ENCODE data around the gene DLG4.
A peak's percentile ranks its signal among the peaks of the same experiment; 100 is the strongest.

The DLG4 gene

DNA sequence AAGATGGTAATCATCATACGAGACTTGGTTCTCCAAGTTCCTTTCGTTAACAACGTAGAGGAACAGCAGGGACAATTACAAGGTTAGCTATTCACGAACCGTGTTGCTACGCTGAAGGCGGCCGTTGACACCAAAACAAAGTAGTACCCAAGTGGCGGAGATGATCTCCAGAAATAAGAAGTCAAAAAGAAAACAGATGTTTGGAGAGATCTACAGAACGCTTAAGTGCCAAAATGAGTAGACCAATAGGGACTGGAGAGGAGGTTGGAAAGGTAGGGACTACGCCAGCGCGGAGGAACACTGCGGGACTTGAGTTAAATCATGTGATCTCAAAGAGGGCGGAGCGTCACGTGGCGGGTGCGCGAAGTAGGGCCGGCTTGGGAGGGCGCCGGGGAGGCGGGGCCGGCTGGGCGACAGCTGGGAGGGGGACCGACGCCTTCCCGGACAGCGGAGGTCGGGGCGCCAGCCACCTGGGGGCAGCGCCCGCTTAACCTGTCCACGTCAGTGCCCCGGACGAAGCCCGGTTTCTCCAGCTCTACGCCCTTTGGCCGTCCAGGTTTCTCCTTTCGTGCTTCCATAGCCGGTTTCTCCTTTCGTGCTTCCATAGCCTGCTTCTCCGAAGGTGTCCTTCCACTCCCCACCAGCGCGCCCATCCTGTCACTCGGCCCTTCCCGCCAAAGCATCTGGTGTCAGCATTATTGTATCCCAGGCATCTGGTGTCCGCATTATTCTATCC lies 23.2 kb upstream of the DLG4 start:
- Histone ChIP-seq H3K4me1 (ENCODE audit: control insufficient read depth, insufficient read depth, low read length) (peaks cover 11% of the 10 kb centered on the region), H3K36me3 (ENCODE audit: control insufficient read depth, insufficient read depth, low read length) (peaks cover 25% of the 10 kb centered on the region), H3K4me3 (ENCODE audit: low read length) (peak overlapping the region; percentile 84), H3K27ac (ENCODE audit: low read depth, low read length) (peak overlapping the region; percentile 98), H3K27me3 (ENCODE audit: control insufficient read depth, insufficient read depth, low read length) (no peaks in the 10 kb centered on the region), H3K9ac (ENCODE audit: low read length) (peak overlapping the region; percentile 88)

DNA sequence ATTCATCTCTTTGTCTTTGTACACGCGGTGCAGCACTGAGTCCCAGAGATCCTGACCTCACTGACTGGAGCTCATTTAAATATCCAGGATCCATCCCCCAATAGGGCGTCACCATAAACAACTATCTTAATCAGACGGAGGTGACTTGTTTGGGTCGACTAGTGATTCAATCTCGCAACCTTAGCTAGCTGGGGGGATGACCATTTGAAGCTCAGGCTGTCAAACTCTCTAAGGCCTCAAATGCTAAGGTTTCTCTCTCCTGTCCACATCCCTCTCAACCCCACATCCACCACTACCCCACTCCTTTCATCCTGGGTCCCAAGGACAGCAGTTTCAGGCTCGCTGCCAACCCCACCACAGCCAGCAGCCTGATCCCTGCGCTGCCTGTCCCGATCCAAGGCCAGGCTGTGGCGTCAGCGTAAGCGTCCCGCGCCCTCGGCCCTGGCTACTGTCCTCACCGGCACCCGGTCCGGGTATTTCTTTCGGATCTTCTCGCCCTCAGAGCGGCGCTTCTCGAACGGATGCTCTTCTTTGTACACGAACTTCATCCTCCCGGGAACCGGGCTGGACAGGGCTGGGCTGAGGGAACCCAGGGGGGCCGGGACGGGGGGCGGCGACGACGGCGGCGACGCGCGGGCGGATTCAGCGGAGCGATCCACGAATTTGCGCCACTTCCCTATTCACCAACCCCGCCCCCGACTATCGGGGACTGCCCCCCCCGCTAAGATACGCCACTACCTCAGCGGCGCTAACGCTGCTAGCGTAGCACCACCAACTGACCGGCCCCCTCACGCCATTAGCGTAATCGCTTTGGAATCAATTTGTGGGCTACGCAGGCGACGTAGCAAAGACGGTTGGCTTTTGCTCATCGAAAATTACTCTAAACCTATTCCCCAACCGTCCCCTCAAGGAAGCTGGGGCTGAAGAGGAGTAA lies 22.4 kb upstream of the DLG4 start, which contains the start of gene GABARAP:
GABARAP (minus strand) TSS at position 667 of the 934 bp plus-strand sequence; CDS start at position 548, 119 bp downstream.
- Histone ChIP-seq H3K36me3 (ENCODE audit: control insufficient read depth, insufficient read depth, low read length) (peaks cover 25% of the 10 kb centered on the region), H3K4me1 (ENCODE audit: control insufficient read depth, insufficient read depth, low read length) (peaks cover 15% of the 10 kb centered on the region), H3K9ac (ENCODE audit: low read length) (peak within 1 kb of the TSS; percentile 88), H3K4me3 (ENCODE audit: low read length) (peak within 1 kb of the TSS; percentile 84), H3K27ac (ENCODE audit: low read depth, low read length) (peak within 1 kb of the TSS; percentile 98), H3K27me3 (ENCODE audit: control insufficient read depth, insufficient read depth, low read length) (no peaks in the 10 kb centered on the region)

DNA sequence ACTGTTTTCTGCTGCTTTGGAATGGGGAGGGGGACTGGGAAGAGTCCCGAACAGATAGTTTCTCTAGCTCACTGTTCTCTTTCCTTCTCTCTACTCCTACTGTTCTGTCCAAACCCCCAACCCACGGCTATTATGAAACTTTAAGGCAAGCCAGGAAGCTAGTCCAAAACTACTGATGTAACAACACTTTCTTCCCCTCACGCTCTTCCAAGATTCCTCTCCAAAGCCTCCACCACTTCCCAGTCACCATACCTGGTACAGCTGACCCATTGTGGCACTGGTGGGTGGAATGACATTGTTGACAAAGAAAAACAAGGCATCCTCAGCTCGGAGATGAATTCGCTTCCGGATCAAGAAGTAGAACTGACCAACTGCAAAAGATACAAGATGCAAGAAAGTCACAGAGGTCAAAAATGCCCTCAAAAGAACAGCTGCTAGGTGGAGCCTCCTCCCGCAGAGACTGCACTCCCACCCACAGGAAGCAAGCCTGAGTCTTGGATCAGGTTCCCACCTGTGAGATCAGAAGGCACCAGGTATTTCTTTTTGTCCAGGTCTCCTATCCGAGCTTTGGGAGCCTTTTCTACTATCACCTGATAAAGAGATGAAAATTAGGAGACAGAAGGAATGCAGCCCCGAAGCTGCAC lies 21.6 kb upstream of the DLG4 start:
- no peaks in the 10 kb centered on the region for H3K27me3 ChIP-seq (ENCODE audit: control insufficient read depth, insufficient read depth, low read length)
- H3K4me1 ChIP-seq (ENCODE audit: control insufficient read depth, insufficient read depth, low read length), result peaks cover 18% of the 10 kb centered on the region
- H3K9ac ChIP-seq (ENCODE audit: low read length), result peak overlapping the region; percentile 13
- peak overlapping the region; percentile 98 for H3K27ac ChIP-seq (ENCODE audit: low read depth, low read length)
- peak overlapping the region; percentile 84 for H3K4me3 ChIP-seq (ENCODE audit: low read length)
- H3K36me3 ChIP-seq (ENCODE audit: control insufficient read depth, insufficient read depth, low read length), result peaks cover 17% of the 10 kb centered on the region

DNA sequence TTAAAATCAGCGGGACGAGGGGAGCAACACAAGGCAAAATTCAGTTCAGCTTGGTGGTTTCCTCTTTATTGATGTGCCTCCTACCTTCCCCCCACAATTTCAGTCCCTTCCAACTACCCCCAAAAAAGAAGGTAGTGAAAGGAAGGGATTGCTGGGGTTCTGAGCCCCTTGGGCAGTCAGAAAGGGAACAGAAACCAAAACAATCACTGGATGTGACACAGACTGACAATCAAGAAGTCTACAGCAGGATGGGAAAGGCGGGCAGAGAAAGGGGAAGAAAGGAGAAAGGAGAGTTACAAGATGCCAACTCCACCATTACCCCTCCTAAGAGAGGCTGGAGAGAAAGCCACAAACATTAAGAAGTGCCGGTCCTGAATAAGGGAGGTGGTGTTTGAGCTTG lies 20.7 kb upstream of the DLG4 start:
- Histone ChIP-seq H3K9ac (ENCODE audit: low read length) (no peak overlapping the region), H3K27ac (ENCODE audit: low read depth, low read length) (no peak overlapping the region), H3K27me3 (ENCODE audit: control insufficient read depth, insufficient read depth, low read length) (no peaks in the 10 kb centered on the region), H3K4me1 (ENCODE audit: control insufficient read depth, insufficient read depth, low read length) (peaks cover 18% of the 10 kb centered on the region), H3K36me3 (ENCODE audit: control insufficient read depth, insufficient read depth, low read length) (peaks cover 18% of the 10 kb centered on the region), H3K4me3 (ENCODE audit: low read length) (no peak overlapping the region)

DNA sequence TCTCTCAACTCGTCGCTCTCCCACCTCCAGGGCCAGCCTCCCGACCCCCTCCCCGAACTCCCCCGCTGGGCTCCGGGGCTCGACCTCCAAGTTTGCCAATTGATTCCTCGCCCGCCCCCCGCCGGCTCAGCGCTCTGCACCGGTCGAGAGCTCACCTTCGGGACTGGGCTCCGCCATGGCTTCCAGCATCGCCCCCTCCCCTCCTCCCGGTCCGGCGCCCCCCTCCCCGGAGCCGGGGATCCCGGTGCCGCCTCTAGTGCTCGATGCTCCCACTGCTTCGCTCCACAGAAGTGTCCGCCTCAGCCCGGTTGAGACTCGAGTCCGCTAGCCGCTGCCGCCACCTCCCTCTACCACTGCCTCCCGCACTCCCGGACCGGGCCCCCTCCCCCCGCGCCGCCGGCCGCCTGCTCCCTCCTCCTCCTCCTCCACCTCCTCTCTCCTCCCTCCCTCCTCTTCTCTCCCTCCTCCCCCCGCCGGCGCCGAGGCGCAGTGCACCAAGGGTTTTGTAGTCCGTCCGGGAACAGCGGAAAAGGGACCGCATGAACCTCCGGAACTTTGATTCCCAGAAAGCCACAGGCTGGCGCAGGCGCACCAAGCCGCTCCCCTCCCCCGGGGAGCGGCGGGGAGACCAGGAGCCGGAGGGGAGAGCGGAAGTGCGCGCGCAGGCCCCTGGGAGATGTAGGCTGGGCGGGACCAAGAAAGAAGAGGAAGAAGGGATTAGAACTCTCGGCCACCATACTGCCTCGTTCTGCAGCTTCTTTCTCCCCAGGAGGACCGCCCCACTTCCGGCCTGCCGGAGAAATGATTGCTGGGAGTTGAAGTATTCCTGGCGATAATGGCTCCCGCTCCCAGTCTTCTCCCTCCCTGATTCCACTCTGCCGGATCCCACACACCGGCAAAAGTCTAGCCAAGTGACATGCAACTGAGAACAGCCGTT lies 19.7 kb upstream of the DLG4 start, which contains the start of gene PHF23:
PHF23 (minus strand) TSS at position 367 of the 937 bp plus-strand sequence; CDS start at position 189, 178 bp downstream.
- Histone ChIP-seq H3K4me1 (ENCODE audit: control insufficient read depth, insufficient read depth, low read length) (peaks cover 18% of the 10 kb centered on the region), H3K27me3 (ENCODE audit: control insufficient read depth, insufficient read depth, low read length) (no peaks in the 10 kb centered on the region)

DNA sequence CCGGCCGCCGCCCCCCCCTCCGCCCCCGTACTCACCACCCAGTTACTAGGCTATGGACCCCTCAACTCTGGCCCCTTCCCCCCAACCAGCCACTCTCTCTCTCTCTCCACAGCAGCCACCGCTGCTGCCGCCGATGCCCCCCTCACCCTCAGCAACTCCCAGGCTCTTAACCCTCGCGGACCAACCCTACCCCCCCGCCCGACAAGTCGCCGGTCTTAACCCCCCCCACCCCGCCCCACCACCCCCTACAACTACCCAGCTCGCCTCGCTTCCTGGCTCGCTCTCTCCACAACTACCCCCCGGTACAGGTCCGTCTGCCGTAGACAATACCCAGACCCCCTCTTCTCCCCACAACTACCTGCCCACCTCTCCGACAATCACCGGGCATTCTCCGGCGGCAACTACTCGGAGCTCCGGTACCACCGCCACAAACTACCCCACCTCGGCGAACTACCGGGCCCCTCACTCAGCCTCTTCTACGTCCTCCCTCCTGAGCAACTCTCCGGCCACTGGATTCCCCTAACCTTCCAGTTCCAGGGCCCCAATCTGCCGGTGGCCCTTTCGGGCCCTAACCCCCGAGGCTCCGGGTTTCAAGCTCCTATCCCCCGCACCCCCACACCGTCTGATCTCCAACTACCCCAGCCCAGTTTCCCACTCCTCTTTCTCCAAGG lies 18.9 kb upstream of the DLG4 start:
- peak overlapping the region; percentile 87 for H3K4me3 ChIP-seq (ENCODE audit: low read length)

More for the DNA sequence above, 19.7 kb upstream of the DLG4 start, which contains the start of gene PHF23:
- Histone ChIP-seq H3K9ac (ENCODE audit: low read length) (peak within 1 kb of the TSS; percentile 81), H3K4me3 (ENCODE audit: low read length) (peak within 1 kb of the TSS; percentile 87), H3K36me3 (ENCODE audit: control insufficient read depth, insufficient read depth, low read length) (peaks cover 18% of the 10 kb centered on the region), H3K27ac (ENCODE audit: low read depth, low read length) (peak within 1 kb of the TSS; percentile 90)

DNA sequence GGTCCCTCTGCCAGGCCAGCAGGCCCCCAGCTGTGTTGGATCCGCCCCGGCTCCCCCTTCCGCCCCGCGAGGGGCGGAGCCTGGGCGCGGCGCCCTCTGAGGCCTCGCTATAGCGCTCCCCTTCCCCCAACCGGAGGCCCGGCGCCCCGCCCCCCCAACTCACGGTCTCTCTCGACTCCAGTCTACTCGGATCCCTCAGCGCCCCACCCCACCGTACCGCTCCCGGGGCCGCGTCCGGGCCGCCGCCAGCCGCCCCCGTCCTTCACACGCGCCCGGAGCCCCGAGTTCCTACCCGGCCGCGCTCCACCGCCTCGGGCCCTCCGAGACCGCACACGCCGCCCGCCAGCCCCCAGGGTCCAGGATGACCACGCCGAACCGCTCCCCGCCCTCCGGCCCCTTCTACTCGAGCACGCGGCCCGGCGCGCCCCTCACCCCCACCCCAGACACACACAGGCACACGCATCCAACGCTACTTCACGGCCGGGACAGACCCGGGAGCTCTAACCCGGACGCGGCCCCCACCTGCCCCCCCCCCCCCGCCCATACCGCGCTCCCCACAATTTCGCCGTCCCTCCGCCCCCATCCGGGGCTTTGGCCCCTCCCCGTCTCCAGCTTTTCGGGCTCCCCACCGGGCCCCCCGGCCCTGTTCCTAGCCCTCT lies 18.3 kb upstream of the DLG4 start:
- Histone ChIP-seq H3K27me3 (ENCODE audit: control insufficient read depth, insufficient read depth, low read length) (no peaks in the 10 kb centered on the region), H3K4me1 (ENCODE audit: control insufficient read depth, insufficient read depth, low read length) (peaks cover 20% of the 10 kb centered on the region), H3K9ac (ENCODE audit: low read length) (peak overlapping the region; percentile 47), H3K4me3 (ENCODE audit: low read length) (peak overlapping the region; percentile 87), H3K36me3 (ENCODE audit: control insufficient read depth, insufficient read depth, low read length) (peaks cover 14% of the 10 kb centered on the region), H3K27ac (ENCODE audit: low read depth, low read length) (peak overlapping the region; percentile 87)

More for the DNA sequence above, 18.9 kb upstream of the DLG4 start:
- peaks cover 18% of the 10 kb centered on the region for H3K4me1 ChIP-seq (ENCODE audit: control insufficient read depth, insufficient read depth, low read length)
- H3K36me3 ChIP-seq (ENCODE audit: control insufficient read depth, insufficient read depth, low read length), result peaks cover 14% of the 10 kb centered on the region
- no peaks in the 10 kb centered on the region for H3K27me3 ChIP-seq (ENCODE audit: control insufficient read depth, insufficient read depth, low read length)
- peak overlapping the region; percentile 81 for H3K9ac ChIP-seq (ENCODE audit: low read length)
- H3K27ac ChIP-seq (ENCODE audit: low read depth, low read length), result peak overlapping the region; percentile 90

DNA sequence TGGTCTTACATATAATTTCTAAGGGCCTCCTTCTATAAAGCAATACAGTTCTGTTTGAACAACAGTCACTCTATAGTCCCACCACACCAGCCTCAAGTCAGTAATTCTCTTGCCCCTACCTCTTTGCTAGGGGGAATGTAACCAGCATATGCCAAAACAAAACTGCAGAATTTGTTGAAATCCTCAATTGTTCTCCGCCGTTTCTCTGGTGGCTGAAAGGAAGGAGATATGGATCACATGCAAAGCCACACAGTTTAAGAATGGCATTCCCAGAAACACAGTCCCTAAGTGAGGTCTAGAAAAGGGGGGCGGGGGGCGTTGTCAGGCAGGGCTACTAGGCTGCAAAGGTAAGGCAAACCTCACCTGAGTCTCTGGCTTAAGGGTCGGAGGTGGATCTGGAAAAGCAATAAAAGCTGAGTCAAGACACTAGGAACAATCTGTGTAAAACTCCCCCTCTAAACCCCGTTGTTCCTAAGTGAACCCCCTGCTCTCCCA lies 17.7 kb upstream of the DLG4 start:
- Histone ChIP-seq H3K36me3 (ENCODE audit: control insufficient read depth, insufficient read depth, low read length) (peaks cover 14% of the 10 kb centered on the region), H3K27me3 (ENCODE audit: control insufficient read depth, insufficient read depth, low read length) (no peaks in the 10 kb centered on the region), H3K4me1 (ENCODE audit: control insufficient read depth, insufficient read depth, low read length) (peaks cover 20% of the 10 kb centered on the region), H3K9ac (ENCODE audit: low read length) (peak overlapping the region; percentile 10), H3K4me3 (ENCODE audit: low read length) (peak overlapping the region; percentile 54), H3K27ac (ENCODE audit: low read depth, low read length) (peak overlapping the region; percentile 87)

DNA sequence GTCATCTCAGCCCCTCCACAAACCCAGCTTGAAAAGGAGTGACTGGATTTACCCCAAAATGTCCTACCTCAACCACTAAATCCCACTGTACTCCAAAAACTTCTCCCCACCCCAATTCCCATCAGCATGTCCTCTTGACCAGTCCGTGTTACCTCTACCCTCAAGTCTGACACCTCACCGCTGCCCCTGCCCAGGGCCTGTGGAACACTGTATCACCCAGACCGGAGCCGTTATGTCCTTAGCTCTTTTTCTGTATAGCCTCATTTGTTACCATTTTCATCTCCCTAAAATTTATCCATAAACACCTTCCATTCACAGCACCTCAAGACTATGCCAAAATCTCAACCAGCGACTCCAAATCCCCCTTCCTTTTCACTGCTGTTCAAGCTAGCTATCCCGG lies 17.2 kb upstream of the DLG4 start:
- Histone ChIP-seq H3K36me3 (ENCODE audit: control insufficient read depth, insufficient read depth, low read length) (peaks cover 14% of the 10 kb centered on the region), H3K4me1 (ENCODE audit: control insufficient read depth, insufficient read depth, low read length) (peaks cover 20% of the 10 kb centered on the region), H3K4me3 (ENCODE audit: low read length) (no peak overlapping the region), H3K9ac (ENCODE audit: low read length) (no peak overlapping the region), H3K27ac (ENCODE audit: low read depth, low read length) (peak overlapping the region; percentile 87), H3K27me3 (ENCODE audit: control insufficient read depth, insufficient read depth, low read length) (no peaks in the 10 kb centered on the region)

DNA sequence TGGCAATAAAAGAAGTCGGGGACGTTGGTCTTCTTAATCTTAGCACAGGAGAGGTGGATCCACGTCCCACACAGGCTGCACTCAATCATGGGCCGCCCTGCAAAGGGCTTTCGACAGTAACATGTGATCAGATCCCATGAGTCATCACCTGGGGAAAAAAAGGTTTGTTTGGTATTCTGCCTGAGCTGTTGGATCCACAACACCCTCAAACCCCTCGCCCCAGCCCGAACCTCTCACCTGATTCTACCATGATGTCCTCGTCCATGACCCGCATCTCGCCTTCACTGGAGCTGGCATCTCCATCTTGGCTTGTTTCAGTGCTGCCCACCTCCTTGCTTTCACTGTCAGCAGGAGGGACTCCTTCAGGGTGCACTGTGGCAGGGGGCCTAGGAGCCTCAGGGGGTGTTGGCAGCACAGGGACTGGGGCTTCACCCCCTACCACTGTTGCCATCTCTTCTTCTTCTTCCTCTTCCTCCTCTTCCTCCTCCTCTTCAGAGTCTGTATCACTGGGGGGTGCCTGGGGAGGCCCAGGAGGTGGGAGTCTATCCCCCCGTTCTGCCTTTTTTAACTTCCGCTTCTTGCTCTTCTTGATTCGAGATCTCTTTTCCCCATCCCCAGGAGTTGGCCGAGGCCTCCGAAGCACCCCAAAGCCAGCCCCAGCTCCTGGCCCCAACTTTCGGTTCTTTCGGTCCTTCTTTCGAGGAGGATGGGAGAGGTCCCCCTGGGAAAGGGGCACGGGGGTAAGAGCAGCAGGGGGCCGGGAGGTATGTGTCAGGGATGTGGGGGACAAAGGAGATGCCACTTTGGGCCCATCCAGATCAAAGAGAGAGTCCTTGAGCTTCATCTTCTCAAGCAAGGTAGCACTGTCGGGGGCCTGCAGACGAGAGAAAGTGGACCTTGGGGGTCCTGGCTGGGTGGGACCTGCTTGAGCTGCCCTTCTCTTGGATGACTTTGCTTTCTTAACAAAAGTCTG lies 16.3 kb upstream of the DLG4 start:
- no peak overlapping the region for H3K4me3 ChIP-seq (ENCODE audit: low read length)
- H3K9ac ChIP-seq (ENCODE audit: low read length), result no peak overlapping the region
- H3K4me1 ChIP-seq (ENCODE audit: control insufficient read depth, insufficient read depth, low read length), result peaks cover 15% of the 10 kb centered on the region
- H3K27me3 ChIP-seq (ENCODE audit: control insufficient read depth, insufficient read depth, low read length), result no peaks in the 10 kb centered on the region
- H3K36me3 ChIP-seq (ENCODE audit: control insufficient read depth, insufficient read depth, low read length), result peaks cover 11% of the 10 kb centered on the region
- H3K27ac ChIP-seq (ENCODE audit: low read depth, low read length), result no peak overlapping the region

Measured in rectal smooth muscle tissue (tissue), 1 donor.